CD4-positive, alpha-beta T cell treated with Interleukin-10 for 1 hour (primary cell): Measurements from ENCODE around the gene ESPL1.

ENCODE experiments used
- DNase-seq: peaks from one replicate; pipeline ENCODE4 v3.0.0-alpha.2; 2020

ESPL1 gene

GRCh38 chr12:53267999-53268629 lies at the start of gene ESPL1:
Gene ESPL1, plus strand, starts transcription at chr12:53268299. Its CDS starts 468 bp downstream, at chr12:53268767.
- DNase-seq = peak; percentile 86

DNA sequence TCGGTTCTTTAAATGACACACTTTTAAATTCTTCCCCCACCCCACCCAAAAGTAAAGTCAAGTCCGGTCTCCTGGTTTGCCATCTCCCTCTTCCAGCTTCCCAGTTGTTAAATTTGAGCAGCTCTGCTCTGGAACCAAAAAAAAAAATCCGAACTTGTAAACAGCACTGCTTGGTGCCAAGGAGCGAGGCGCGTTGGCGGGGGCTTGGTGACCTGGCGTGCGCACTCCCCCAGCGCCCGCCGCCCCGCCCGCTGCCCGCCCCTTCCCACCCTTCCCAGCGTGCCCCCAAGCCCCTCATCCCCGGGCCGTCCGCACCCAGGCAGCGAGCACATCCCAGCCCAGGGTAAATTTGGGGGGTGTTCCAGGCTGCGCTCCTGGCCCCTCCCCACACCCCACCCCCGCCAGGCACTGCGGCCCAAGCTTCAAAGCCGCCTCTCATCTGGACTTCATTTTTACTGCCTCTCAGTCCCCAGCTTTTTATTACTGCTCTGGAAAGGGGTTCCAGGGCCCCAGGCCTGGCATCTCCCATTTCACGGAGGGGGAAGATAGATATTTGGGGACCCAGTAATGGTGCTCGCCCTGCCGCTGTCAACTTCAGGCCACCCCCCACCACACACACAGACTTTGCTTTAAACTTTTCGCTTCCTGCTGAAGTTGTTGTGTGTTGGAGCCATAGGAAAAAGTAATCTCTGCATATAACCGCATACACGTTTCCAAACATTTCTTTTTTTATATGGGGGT lies 49.4 kb upstream of the ESPL1 start:
- DNase-seq = no peak

DNA sequence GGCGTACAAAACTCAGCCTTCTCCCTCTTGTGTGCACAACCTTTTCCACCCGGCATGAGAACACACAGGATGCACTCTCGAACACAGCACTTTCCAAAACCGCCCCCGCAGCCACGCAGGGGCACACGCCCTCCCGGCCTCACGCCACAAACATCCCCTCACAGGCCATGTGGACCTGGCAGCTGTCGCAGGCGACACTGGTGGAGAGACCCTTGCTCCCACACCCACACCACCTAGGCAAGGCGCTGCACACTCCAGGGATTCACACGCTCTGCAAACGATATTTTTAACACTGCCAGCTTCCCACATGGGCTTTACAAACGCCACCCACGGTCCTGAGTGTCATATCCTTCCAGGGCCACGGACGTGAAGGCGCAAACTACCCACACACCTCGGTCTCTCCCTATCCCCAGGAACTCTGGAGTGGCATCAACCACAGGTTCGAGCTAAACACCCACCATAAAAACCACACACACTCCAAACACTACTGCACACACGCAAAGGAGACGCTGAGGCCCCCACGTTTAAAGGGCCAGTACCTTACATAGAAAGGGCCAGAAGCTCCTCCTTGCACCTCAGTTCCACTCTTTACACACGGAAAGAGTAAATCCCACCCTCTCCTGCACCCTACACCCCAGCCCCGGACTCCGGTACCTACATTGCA lies 48.7 kb upstream of the ESPL1 start:
- peak; percentile 45 for DNase-seq

DNA sequence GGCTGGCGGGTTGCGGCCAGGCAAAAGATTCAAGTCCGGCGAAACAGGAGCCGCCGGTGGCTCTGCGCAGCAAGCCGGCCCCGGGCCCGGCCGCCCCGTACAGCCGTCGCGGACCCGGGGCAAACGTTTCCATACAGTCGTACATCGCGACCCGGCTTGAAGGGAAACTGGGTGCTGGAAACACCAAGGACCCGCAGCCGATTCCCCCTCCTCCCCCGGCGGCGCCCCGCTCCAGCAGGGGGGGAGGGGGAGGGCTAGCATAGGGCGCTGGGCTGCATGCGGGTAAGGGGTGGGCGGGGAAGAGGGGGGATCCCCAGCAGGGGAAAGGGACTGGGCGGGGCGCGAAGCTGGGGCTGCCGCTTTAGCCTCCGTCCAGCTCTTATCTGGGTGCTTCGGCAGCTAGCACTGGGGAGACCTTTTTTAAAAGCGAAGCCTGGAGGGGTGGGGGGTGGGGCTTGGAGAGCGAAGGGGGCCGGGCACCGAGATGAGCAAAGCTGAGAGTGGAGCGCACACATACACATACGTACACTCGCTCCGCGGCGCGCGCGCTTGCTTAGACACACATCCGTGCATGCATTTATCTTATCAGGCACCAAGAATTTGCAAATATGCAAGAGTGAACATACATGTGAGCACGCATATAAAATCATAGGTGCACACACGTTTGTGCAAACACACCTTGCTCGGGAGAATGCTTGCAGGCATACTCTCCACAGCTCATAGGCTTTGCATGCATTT lies 48.0 kb upstream of the ESPL1 start:
- DNase-seq = peak; percentile 77

- peak; percentile 84 for DNase-seq
Measured at GRCh38 chr12:53220694-53221202, 47.4 kb upstream of the ESPL1 start.

GRCh38 chr12:53221203-53222080 lies 46.7 kb upstream of the ESPL1 start:
- peak; percentile 67 for DNase-seq

DNA sequence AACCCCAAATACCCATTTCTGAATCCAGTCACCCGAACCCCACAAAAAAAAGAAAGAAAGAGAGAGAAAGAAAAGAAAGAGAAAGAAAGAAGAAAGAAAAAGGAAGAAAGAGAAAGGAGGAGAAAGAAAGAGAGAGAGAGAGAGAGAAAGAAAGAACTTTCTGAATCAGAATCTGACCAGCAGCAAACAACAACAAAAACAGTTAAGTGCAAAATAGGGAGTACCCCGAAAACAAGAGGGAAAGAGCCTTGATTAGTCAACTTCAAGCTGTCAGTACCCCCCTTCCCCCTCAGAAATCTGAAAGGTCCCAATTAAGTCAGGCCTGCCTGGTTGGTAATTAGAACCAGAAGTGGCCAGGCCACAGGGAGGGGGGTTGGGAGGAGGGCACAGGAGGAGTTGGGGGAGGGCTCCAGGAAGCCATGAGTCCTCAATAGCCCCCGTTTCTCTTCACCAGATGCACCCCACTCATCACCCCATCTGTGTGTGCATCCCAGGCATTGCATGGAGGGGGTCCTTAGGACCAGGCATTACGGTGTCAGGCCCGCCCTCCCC lies 45.9 kb upstream of the ESPL1 start:
- DNase-seq = no peak

GRCh38 chr12:53222806-53223261 lies 45.3 kb upstream of the ESPL1 start:
- no peak for DNase-seq

- peak; percentile 54 for DNase-seq
Measured at GRCh38 chr12:53223389-53224060, 44.6 kb upstream of the ESPL1 start.

DNA sequence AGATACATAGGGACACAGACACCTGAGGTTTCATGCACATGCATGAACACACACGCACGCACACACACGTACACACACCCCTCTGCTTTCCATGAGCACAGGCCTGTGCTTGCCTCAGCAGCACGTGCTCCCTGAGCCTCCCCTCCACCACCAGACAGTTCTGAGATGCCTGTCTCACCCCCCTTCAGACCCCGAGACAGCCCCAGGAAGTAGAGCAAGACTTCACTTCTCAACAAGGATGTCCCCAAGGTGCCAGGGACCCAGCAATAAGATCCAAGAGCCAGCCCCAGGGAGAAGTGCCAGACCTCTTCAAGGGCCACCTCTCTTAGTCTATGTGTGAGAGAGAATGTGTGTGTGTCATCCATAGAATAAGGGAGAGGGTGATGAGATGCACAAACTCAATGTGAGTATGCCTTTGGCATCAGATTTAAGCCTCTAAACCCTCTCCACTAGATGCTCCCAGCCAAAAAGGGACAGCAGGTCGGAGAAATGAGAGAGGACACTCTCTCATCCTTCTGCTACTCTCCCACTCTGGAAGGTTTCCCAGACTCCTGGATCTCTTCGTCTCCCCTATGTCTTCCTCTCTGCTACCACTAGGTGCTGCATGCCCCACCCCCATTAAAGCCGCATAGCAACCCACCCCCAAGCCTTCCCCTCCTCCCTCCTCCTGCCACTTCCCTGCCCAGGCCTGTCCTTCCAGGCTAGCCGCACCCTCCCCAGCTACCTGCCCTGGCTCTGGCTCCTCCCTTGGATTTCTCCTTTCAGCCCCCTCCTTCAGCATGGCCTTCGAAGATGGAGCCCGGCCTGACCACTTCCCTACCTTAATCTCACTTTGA lies 43.8 kb upstream of the ESPL1 start:
- DNase-seq = no peak

- no peak for DNase-seq
Measured at GRCh38 chr12:53224897-53225634, 43.0 kb upstream of the ESPL1 start.

DNA sequence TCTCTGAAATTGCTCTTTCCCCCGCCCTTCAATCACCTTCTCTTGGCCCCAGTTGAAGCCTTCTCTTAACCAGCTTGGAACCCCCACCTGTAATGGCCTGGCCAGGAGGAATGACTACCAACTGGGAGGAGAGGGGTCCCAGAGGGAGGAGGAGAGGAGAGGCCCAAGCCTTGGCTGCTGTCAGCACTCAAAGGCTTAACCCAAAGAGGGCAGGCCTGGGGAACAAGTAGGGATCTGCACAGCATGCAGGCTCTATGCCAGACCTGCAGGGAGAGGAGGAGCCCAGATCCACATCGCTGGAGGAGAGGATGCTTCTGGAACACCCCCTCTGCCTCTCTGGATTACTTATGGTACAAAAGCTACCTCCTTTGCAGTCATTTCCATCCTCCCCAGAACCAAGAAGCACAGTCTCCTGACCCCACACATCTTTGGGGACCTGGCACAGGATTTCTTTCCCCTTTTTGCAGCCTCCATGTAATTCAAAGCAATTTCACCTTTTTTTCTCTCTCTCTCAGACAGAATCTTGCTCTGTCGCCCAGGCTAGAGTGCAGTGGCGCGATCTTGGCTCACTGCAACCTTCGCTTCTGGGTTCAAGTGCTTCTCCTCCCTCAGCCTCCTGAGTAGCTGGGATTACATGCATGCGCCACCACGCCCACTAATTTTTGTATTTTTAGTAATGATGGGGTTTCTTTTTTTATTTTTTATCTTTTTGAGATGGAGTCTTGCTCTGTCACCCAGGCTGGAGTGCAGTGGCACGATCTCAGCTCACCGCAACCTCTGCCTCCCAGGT lies 42.3 kb upstream of the ESPL1 start:
- DNase-seq = no peak

DNA sequence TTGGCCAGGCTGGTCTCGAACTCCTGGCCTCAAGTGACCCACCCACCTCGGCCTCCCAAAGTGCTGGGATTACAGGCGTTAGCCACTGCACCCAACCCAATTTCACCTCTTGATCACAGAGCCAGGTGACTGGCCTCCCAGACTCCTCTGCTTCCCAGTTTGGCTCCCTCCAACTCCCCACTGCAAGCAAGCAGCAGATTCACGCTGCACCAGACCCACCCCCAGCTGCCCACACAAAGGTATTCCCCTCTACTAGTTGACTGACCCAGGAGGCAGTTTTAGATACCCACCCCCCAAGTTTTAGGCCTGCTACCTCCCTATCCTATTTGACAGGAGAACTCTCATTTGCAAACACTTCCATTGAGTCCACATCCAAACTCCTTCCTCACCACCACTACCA lies 41.3 kb upstream of the ESPL1 start:
- no peak for DNase-seq

GRCh38 chr12:53227341-53227740 lies 40.8 kb upstream of the ESPL1 start:
- no peak for DNase-seq

DNA sequence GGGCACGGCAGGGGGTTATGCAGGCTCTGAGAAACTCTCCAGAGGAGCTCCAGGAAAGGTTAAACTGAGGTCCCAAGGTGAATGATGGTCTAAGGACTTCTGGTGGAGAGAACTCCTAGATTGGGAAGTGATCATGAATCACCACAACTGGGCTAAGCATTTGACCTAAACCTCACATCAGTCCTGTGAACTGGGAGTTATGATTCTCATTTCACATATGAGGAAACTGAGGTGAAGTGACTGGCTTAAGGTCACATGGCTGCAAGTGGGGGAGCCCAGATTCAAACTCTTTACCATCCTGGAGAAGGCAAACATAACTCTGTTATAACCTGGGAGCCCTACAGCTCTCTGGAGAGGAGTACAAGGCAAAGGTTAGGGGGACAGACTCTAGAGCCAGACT lies 40.3 kb upstream of the ESPL1 start:
- no peak for DNase-seq

GRCh38 chr12:53229454-53229853 lies 38.6 kb upstream of the ESPL1 start:
- DNase-seq = no peak

DNA sequence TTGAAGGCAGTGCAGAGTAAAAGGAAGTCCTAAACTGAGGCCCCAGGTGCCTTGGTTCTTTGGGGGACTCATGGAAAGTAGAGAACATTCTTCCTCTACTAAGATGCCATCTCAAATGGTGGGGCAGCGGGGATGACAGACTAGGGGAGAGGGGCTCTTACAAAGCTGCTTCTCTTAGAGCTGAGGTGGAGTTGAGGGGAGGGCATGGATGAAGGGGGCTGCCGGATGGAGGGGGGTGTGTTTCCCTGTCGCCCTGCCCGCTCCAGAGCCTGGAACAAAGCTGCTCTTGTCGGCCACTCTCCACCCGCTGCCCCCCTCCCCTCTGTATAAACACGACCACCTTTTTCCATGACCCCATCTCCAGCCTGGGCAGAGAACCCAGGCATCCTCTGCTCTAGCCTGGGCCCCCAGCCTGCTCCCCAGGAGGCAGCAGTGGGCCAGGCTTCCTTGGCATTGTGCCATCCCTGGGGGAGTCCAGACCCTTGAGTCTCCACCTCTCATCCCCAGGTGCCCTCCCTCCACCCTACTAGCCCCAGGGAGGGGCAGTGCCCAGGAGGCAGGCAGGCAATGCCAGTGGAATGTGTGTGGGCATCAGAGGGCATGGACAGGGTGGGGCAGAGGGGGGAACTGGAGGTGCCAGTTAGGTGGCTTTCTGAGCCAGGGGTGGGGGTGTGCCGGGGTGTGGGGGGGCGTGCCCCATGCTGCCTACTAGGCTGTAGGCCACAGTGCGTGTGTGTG lies 37.8 kb upstream of the ESPL1 start:
- peak; percentile 35 for DNase-seq

- DNase-seq = no peak
Measured at GRCh38 chr12:53231671-53231920, 36.5 kb upstream of the ESPL1 start.
